ENCODE measurements around the gene CA9.
"Not testable (repeated sequence)": the region's sequence is repeated elsewhere in the genome, so short reads cannot be mapped to it uniquely, and the experiment has no call there.

CA9 gene

DNA sequence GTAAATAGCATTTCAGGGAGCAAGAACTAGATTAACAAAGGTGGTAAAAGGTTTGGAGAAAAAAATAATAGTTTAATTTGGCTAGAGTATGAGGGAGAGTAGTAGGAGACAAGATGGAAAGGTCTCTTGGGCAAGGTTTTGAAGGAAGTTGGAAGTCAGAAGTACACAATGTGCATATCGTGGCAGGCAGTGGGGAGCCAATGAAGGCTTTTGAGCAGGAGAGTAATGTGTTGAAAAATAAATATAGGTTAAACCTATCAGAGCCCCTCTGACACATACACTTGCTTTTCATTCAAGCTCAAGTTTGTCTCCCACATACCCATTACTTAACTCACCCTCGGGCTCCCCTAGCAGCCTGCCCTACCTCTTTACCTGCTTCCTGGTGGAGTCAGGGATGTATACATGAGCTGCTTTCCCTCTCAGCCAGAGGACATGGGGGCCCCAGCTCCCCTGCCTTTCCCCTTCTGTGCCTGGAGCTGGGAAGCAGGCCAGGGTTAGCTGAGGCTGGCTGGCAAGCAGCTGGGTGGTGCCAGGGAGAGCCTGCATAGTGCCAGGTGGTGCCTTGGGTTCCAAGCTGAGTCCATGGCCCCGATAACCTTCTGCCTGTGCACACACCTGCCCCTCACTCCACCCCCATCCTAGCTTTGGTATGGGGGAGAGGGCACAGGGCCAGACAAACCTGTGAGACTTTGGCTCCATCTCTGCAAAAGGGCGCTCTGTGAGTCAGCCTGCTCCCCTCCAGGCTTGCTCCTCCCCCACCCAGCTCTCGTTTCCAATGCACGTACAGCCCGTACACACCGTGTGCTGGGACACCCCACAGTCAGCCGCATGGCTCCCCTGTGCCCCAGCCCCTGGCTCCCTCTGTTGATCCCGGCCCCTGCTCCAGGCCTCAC is at the start of gene CA9:
Gene CA9 (plus strand): TSS at position 797 of the 893 bp plus-strand sequence. CDS start 32 bp downstream, at position 829.
- H3K27me3 Mint-ChIP-seq: peaks cover 59% of the 10 kb centered on the region
- H3K4me3 Mint-ChIP-seq: no peak within 1 kb of the TSS
- CTCF ChIA-PET: interaction anchor here (1.8 to 2.5 kb wide), 2 partner anchors 18 to 23 kb away, joined by 6 to 9 read pairs; no protein-coding TSS in a partner anchor
- H3K9me3 Mint-ChIP-seq: no peaks in the 10 kb centered on the region
- H3K27ac Mint-ChIP-seq: no peak within 1 kb of the TSS
- H3K36me3 Mint-ChIP-seq: no peaks in the 10 kb centered on the region
- no peak for DNase-seq
- peaks cover 14% of the 10 kb centered on the region for H3K4me1 Mint-ChIP-seq

DNA sequence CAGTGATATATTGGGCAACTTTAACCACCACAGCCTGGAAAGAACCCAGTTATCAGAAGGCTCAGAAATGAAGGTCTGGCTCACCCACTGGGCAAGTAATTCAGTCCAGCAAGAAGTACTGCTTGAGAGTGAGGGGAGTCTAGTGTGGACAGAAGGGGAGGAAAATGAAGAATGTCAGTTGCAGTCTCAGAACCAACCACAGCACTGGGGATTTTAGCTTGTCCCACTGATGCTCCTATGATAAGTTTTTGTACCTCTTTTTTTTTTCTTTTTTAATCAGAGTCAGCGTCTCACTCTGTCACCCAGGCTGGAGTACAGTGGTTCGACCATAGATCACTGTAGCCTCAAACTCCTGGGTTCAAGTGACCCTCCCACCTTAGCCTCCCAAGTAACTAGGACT is 46.2 kb upstream of the CA9 start:
- DNase-seq: no peak
- Mint-ChIP-seq H3K27ac (no peak overlapping the region), H3K4me3 (no peak overlapping the region), H3K4me1 (no peaks in the 10 kb centered on the region), H3K36me3 (no peaks in the 10 kb centered on the region), H3K9me3 (no peaks in the 10 kb centered on the region), H3K27me3 (peaks cover 4% of the 10 kb centered on the region)
- CTCF ChIA-PET: interaction anchor here (0.8 kb wide), 1 partner anchor 11 kb away, joined by 3 read pairs; no protein-coding TSS in a partner anchor

DNA sequence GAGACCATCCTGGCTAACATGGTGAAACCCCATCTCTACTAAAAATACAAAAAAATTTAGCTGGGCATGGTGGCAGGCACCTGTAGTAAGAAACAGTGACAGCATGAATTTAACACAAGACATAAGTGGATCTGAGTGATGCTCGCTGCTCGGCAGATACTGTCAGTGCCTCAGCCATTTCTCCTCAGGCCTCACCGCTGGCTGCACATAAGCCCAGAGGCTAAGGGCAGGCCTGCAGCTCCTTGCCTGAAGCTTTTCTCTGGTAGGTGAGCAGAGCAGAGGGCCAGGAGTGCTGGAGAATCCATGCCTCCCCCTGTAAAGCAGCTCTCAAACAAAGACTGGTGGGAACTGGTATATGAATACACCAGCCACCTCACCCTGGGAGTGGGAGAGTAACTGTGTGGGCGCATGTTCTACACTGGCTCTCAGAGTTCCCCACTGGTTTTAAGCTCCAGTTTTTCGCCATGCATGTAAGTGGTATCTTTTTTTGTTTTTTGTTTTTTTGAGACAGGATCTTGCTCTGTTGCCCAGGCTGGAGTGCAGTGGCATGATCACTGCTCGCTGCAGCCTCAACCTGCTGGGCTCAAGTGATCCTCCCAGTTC is 45.2 kb upstream of the CA9 start:
- Mint-ChIP-seq H3K4me1 (no peaks in the 10 kb centered on the region), H3K27me3 (peaks cover 4% of the 10 kb centered on the region), H3K36me3 (no peaks in the 10 kb centered on the region), H3K4me3 (no peak overlapping the region), H3K27ac (no peak overlapping the region), H3K9me3 (no peaks in the 10 kb centered on the region)
- no peak for DNase-seq
- CTCF ChIA-PET: interaction anchor here (0.6 to 3.3 kb wide), 8 partner anchors 12 to 68 kb away, joined by 3 to 12 read pairs (median 4); no protein-coding TSS in a partner anchor

DNA sequence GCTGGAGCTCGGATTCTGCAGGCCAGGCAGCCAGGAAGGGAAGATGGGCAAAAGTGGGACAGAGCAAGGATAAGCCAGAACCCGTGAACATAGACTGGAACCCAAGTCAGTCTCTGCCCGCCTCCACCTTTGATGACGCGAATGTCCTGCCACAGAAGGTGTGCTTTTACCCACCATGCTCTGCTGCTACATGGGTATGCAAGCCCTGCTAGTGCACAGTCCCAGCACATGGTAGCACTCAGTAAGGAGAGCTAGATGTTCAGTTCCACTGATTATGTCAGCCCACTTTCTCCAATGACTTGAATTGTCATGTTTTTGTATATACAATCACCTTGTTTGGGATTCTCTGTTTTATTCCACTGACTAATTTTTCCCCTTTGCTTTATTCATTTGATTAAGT is 44.1 kb upstream of the CA9 start:
- no peaks in the 10 kb centered on the region for H3K9me3 Mint-ChIP-seq
- peaks cover 4% of the 10 kb centered on the region for H3K27me3 Mint-ChIP-seq
- H3K36me3 Mint-ChIP-seq: no peaks in the 10 kb centered on the region
- H3K4me1 Mint-ChIP-seq: no peaks in the 10 kb centered on the region
- no peak for DNase-seq
- no peak overlapping the region for H3K4me3 Mint-ChIP-seq
- CTCF ChIA-PET: interaction anchor here (0.9 to 3.3 kb wide), 6 partner anchors 9 to 67 kb away, joined by 3 to 12 read pairs (median 5); no protein-coding TSS in a partner anchor
- no peak overlapping the region for H3K27ac Mint-ChIP-seq

DNA sequence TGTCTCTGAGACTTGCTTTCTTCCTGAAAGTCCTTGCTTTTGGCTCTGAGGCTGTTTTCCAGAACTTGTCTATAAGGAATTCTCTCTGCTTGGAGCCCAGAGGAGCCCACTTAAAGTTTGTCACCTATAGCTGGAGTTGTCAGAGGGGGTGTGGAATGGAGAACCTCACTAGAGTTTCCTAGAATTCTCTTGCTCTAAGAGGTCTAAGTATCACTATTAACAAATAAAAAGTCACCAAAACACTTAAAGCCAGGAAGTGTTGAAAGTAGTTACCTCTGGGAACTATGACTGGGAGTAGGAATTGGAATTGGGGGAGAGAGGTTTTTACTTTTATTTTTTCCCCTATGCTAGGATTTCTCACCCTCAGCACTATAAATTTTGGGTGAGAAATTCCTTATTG is 38.0 kb upstream of the CA9 start:
- H3K27ac Mint-ChIP-seq: no peak overlapping the region
- H3K9me3 Mint-ChIP-seq: peaks cover 4% of the 10 kb centered on the region
- H3K27me3 Mint-ChIP-seq: no peaks in the 10 kb centered on the region
- no peak for DNase-seq
- H3K4me3 Mint-ChIP-seq: no peak overlapping the region
- CTCF ChIA-PET: interaction anchor here (0.9 to 1.8 kb wide), 4 partner anchors 11 to 60 kb away, joined by 3 to 5 read pairs (median 4); no protein-coding TSS in a partner anchor
- peaks cover 7% of the 10 kb centered on the region for H3K36me3 Mint-ChIP-seq
- peaks cover 48% of the 10 kb centered on the region for H3K4me1 Mint-ChIP-seq

DNA sequence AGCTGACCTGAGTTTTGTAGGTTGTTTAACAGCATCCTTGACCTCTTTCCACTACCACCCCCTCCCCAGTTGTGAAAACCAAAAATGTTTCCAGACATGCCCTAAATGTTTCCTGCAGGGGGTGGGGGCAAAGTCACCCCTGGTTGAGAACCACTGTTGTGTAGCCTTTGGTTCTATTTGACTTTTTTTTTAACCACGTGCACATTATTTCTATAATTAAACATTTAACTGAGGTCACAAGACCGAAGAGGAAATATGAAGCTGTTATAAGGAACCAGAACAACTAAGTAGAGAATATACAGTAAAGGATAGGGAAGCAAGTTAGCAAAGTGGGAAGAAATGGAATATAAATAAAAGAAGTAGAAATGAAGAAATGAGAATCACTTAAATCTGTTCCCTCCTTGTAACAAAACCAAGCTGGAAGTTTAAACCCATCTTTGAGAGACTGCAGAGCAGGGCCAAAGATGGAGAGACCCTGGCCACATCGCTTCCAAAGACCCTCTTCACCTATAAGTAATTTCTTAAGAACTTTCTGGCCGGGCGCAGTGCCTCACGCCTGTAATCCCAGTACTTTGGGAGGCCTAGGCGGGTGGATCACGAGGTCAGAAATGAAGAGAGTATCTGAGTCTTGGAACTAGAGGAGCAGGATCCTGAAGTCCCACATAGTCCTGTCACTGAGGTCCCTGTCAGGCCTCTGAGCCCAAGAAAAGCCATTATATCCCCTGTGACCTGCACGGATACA is 37.4 kb upstream of the CA9 start:
- H3K27ac Mint-ChIP-seq: no peak overlapping the region
- CTCF ChIA-PET: interaction anchor here (1.0 to 1.8 kb wide), 3 partner anchors 20 to 60 kb away, joined by 3 to 5 read pairs (median 3); no protein-coding TSS in a partner anchor
- no peaks in the 10 kb centered on the region for H3K27me3 Mint-ChIP-seq
- peaks cover 4% of the 10 kb centered on the region for H3K9me3 Mint-ChIP-seq
- peaks cover 12% of the 10 kb centered on the region for H3K36me3 Mint-ChIP-seq
- H3K4me1 Mint-ChIP-seq: peaks cover 53% of the 10 kb centered on the region
- no peak overlapping the region for H3K4me3 Mint-ChIP-seq
- no peak for DNase-seq

DNA sequence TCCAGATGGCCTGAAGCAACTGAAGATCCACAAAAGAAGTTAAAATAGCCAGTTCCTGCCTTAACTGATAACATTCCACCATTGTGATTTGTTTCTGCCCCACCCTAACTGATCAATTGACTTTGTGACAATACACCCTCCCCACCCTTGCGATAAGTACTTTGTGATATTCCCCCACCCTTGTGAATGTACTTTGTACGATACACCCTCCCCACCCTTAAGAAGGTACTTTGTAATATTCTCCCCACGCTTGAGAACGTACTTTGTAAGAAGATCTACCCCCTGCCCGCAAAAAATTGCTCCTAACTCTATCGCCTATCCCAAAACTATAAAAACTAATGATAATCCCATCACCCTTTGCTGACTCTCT is 36.9 kb upstream of the CA9 start:
- H3K9me3 Mint-ChIP-seq, CTCF ChIA-PET, H3K4me3 Mint-ChIP-seq, DNase-seq, H3K27me3 Mint-ChIP-seq: not testable (repeated sequence)
- Mint-ChIP-seq H3K27ac (peak overlapping the region; percentile 1), H3K36me3 (peaks cover 17% of the 10 kb centered on the region), H3K4me1 (peaks cover 58% of the 10 kb centered on the region)

DNA sequence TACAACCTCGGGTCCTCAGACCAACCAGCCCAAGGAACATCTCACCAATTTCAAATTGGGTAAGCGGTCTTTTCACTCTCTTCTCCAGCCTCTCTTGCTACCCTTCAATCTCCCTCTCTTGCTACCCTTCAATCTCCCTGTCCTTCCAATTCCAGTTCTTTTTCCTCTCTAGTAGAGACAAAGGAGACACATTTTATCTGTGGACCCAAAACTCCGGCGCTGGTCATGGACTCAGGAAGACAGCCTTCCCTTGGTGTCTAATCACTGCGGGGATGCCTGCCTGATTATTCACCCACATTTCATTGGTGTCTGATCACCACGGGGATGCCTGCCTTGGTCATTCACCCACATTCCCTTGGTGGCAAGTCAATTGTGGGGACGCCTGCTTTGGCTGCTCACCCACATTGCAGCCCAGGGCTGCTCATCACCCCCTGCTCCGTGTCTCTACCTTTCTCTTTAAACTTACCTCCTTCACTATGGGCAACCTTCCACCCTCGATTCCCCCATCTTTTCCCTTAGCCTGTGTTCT is 36.2 kb upstream of the CA9 start:
- peaks cover 18% of the 10 kb centered on the region for H3K36me3 Mint-ChIP-seq
- H3K27ac Mint-ChIP-seq, CTCF ChIA-PET, H3K4me3 Mint-ChIP-seq, DNase-seq, H3K27me3 Mint-ChIP-seq, H3K9me3 Mint-ChIP-seq: not testable (repeated sequence)
- H3K4me1 Mint-ChIP-seq: peaks cover 59% of the 10 kb centered on the region

DNA sequence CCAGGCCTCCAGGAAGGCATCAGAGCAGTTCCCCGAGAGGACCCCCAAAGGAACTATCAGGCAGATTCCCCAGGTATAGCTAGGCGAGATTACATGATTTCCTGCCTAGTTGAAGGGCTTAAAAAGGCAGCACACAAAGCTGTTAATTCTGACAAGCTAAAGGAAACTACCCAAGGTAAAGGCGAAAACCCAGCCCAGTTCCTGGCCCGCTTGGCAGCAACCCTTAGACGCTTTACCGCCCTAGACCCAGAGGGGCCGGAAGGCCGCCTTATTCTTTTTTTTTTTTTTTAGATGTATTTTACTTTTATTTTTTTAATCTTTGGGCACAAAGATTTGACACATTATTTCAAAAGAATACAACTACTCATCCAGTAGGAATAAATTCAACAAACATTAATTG is 35.0 kb upstream of the CA9 start:
- not testable (repeated sequence) for H3K27me3 Mint-ChIP-seq, H3K9me3 Mint-ChIP-seq, H3K4me3 Mint-ChIP-seq
- CTCF ChIA-PET: interaction anchor here (1.0 to 2.8 kb wide), 5 partner anchors 9 to 58 kb away, joined by 3 to 18 read pairs (median 4); partner anchors contain the start of gene SIT1
- DNase-seq: peak; percentile 59
- Mint-ChIP-seq H3K27ac (peak overlapping the region; percentile 88), H3K36me3 (peaks cover 24% of the 10 kb centered on the region), H3K4me1 (peaks cover 64% of the 10 kb centered on the region)

DNA sequence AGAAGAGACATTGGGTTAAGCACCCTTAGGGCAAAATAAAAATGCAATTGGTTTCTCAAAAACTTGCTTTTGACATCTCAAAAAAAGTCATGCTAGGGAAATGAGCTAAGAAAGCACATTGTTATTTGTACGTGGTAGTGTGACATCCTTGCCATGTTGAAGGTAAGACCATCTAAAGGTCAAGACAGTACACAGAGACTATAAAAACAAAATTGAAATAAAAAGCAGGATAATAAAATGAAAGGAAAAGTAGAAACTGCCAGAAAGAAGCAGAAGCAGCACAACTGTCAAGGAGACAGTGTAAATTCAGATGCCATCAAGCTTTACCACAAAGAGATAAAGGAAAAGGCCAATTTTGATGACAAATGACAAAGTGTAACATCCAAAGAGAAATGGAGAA is 34.5 kb upstream of the CA9 start:
- H3K4me1 Mint-ChIP-seq: peaks cover 64% of the 10 kb centered on the region
- H3K36me3 Mint-ChIP-seq: peaks cover 25% of the 10 kb centered on the region
- not testable (repeated sequence) for DNase-seq, H3K27me3 Mint-ChIP-seq, H3K9me3 Mint-ChIP-seq
- peak overlapping the region; percentile 88 for H3K27ac Mint-ChIP-seq
- peak overlapping the region; percentile 23 for H3K4me3 Mint-ChIP-seq
- CTCF ChIA-PET: interaction anchor here (1.0 to 2.8 kb wide), 5 partner anchors 10 to 57 kb away, joined by 3 to 18 read pairs (median 4); partner anchors contain the start of gene SIT1

DNA sequence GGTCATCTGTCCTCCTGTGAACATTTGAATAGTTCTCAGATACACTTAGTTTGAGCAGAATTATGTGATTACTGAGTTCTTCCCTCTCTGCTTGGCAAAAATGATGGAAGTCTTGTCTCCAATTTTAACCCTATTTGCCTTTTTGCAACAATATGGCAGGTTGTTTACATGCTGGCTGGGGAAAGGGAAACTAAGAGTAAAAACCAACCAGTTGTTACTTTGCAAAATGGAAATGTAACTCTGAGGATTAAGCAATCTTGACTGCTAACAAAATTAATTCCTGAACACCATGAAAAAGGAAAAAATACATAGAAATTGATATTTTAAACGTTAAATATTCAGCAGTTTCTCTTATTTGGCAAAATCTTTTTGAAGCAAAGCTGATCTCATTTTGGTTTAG is 34.1 kb upstream of the CA9 start:
- no peak for DNase-seq
- CTCF ChIA-PET: interaction anchor here (1.2 to 2.8 kb wide), 5 partner anchors 11 to 57 kb away, joined by 3 to 18 read pairs (median 4); partner anchors contain the start of genes CCDC107, RMRP and SIT1
- peaks cover 29% of the 10 kb centered on the region for H3K36me3 Mint-ChIP-seq
- H3K27me3 Mint-ChIP-seq: no peaks in the 10 kb centered on the region
- H3K9me3 Mint-ChIP-seq: peaks cover 6% of the 10 kb centered on the region
- peak overlapping the region; percentile 23 for H3K4me3 Mint-ChIP-seq
- H3K4me1 Mint-ChIP-seq: peaks cover 69% of the 10 kb centered on the region
- peak overlapping the region; percentile 88 for H3K27ac Mint-ChIP-seq

DNA sequence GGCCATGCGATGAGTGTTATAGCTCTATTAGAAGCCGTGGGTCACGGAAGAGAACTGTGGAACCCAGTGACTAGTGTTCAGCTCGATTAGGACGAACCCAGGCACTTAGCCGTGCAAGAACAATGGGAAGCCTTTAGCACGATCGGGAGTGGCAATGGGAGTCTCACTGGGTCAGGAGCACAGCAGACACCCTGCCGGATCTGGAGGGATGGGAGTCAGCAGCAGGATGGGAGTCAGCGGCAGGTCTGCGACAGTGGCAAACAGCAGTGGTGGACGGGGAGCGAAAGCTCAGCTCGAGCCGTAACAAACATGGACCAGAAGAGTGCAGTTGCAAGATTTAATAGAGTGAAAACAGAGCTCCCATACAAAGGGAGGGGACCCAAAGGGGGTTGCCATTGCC is 33.3 kb upstream of the CA9 start:
- H3K36me3 Mint-ChIP-seq: peaks cover 30% of the 10 kb centered on the region
- H3K27ac Mint-ChIP-seq: not testable (repeated sequence)
- CTCF ChIA-PET: interaction anchor here (1.2 to 2.8 kb wide), 4 partner anchors 10 to 56 kb away, joined by 3 to 18 read pairs (median 5); partner anchors contain the start of genes CCDC107, RMRP and SIT1

DNA sequence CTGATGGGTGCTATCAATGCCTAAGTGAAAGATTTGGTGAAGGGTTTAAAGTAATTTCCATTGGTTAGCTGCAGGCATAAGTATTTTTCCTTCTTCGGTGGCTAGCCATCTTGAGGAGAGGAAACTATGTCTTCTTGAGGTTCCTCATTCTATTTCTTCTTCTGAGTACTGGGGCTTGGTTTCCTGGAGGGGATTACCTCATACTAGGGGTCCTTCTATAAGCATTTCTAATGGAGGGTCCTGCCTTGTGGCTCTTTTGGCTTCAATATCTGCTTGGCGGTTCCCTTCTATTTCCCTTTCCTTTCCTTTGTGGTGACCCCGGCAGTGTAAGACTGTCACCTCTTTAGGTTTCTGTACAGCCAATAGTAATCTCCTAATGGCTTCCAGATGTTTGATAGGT is 32.2 kb upstream of the CA9 start:
- Mint-ChIP-seq H3K36me3 (peaks cover 35% of the 10 kb centered on the region), H3K4me1 (peaks cover 75% of the 10 kb centered on the region)
- H3K27ac Mint-ChIP-seq, DNase-seq, H3K9me3 Mint-ChIP-seq, H3K4me3 Mint-ChIP-seq, H3K27me3 Mint-ChIP-seq, CTCF ChIA-PET: not testable (repeated sequence)

More for the DNA sequence above, 33.3 kb upstream of the CA9 start:
- not testable (repeated sequence) for DNase-seq, H3K27me3 Mint-ChIP-seq, H3K9me3 Mint-ChIP-seq, H3K4me3 Mint-ChIP-seq
- H3K4me1 Mint-ChIP-seq: peaks cover 76% of the 10 kb centered on the region
